CD14-positive monocyte (primary cell): Measurements from ENCODE around the gene AMELY. TPM values are rescaled to one million over a fixed set of nuclear protein-coding genes. Genes with fewer than 3 reads are reported as not detected.

Source experiments
- DNase-seq, 3 donors: peaks; one replicate each; pipeline ENCODE4 v3.0.0-alpha.2; 2011 to 2022
- H2AFZ ChIP-seq: 2 replicates; pipeline ENCODE4 v1.6.0; 2012; ENCODE audit warnings: mild to moderate bottlenecking, low read depth, low read length, inconsistent platforms; ENCODE audit not compliant: insufficient read depth, poor library complexity, severe bottlenecking
- H3K27ac ChIP-seq, 2 donors: 1 replicate in 1 of 2; 2 replicates in 1 of 2; pipeline ENCODE4 v1.5.1; 2012 to 2013; ENCODE audit warnings: low read length in 2 of 2, control low read depth in 1 of 2, inconsistent platforms in 1 of 2, low read depth in 1 of 2, mild to moderate bottlenecking in 1 of 2
- H3K27me3 ChIP-seq, 2 donors: one replicate each; pipeline versions ENCODE4 v1.6.0 to v1.6.1; 2011 to 2013; ENCODE audit warnings: low read length in 2 of 2; ENCODE audit not compliant: control insufficient read depth in 2 of 2, insufficient read depth in 2 of 2
- H3K36me3 ChIP-seq, 2 donors: replicated peaks in 1 of 2; 1 replicate in 1 of 2; 2 replicates in 1 of 2; pipeline versions ENCODE4 v1.5.1 to v1.6.1; 2012 to 2013; ENCODE audit warnings: low read length in 2 of 2, control low read depth in 1 of 2, inconsistent platforms in 1 of 2, mild to moderate bottlenecking in 1 of 2; ENCODE audit not compliant: insufficient read depth in 2 of 2, control insufficient read depth in 1 of 2
- H3K4me1 ChIP-seq, 2 donors: 1 replicate in 1 of 2; 2 replicates in 1 of 2; pipeline versions ENCODE4 v1.5.1 to v1.6.1; 2012 to 2013; ENCODE audit warnings: low read length in 2 of 2, control low read depth in 1 of 2, inconsistent platforms in 1 of 2, mild to moderate bottlenecking in 1 of 2, moderate library complexity in 1 of 2; ENCODE audit not compliant: insufficient read depth in 2 of 2, control insufficient read depth in 1 of 2
- H3K4me2 ChIP-seq: replicated peaks from 2 replicates; pipeline ENCODE3; 2012; ENCODE audit warnings: low read length, moderate library complexity, mild to moderate bottlenecking; ENCODE audit not compliant: poor library complexity, severe bottlenecking; ENCODE audit errors: extremely low read depth
- H3K4me3 ChIP-seq, 3 experiments: fragments of 200-600 bp in 1 of 3; sonication (generic) in 1 of 3; replicated peaks in 1 of 3; 1 replicate in 2 of 3; 2 replicates in 1 of 3; pipeline ENCODE4 v1.5.1; 2011 to 2013; ENCODE audit warnings: low read length in 3 of 3, mild to moderate bottlenecking in 3 of 3, control low read depth in 2 of 3, low read depth in 2 of 3, inconsistent platforms in 1 of 3, moderate library complexity in 1 of 3
- H3K79me2 ChIP-seq: 2 replicates; pipeline ENCODE4 v1.6.0; 2012; ENCODE audit warnings: mild to moderate bottlenecking, control low read depth, inconsistent platforms, low read length, moderate library complexity; ENCODE audit not compliant: insufficient read depth
- H3K9ac ChIP-seq: 2 replicates; pipeline ENCODE4 v1.6.0; 2017; ENCODE audit warnings: low read length, mild to moderate bottlenecking; ENCODE audit not compliant: insufficient read depth, poor library complexity, severe bottlenecking
- H3K9me3 ChIP-seq, 2 donors: replicated peaks in 1 of 2; 1 replicate in 1 of 2; 2 replicates in 1 of 2; pipeline versions ENCODE4 v1.5.1 to v1.6.1; 2012 to 2013; ENCODE audit warnings: low read length in 2 of 2, control low read depth in 1 of 2; ENCODE audit not compliant: control insufficient read depth in 1 of 2, insufficient read depth in 1 of 2
- H4K20me1 ChIP-seq: 2 replicates; pipeline ENCODE4 v1.6.0; 2012; ENCODE audit warnings: mild to moderate bottlenecking, low read length, control low read depth, moderate library complexity; ENCODE audit not compliant: insufficient read depth
- H3K27ac Mint-ChIP-seq, 7 donors: one replicate each; pipeline ENCODE4 v1.8.0; 2020; ENCODE audit warnings: mild to moderate bottlenecking in 7 of 7, mixed read lengths in 7 of 7, moderate library complexity in 6 of 7, inconsistent platforms in 2 of 7
- H3K27me3 Mint-ChIP-seq, 3 donors: one replicate each; pipeline ENCODE4 v1.8.0; 2021 to 2022; ENCODE audit warnings: low read depth in 3 of 3, mild to moderate bottlenecking in 3 of 3, mixed read lengths in 3 of 3, moderate library complexity in 3 of 3, inconsistent platforms in 1 of 3
- H3K36me3 Mint-ChIP-seq, 2 donors: one replicate each; pipeline ENCODE4 v1.8.0; 2020; ENCODE audit warnings: mixed read lengths in 2 of 2, inconsistent platforms in 1 of 2, mild to moderate bottlenecking in 1 of 2
- H3K4me1 Mint-ChIP-seq: one replicate; pipeline ENCODE4 v1.8.0; 2020; ENCODE audit warnings: mild to moderate bottlenecking, mixed read lengths
- H3K4me3 Mint-ChIP-seq, 2 donors: one replicate each; pipeline ENCODE4 v1.8.0; 2020; ENCODE audit warnings: mild to moderate bottlenecking in 2 of 2, mixed read lengths in 2 of 2, moderate library complexity in 1 of 2
- H3K9me3 Mint-ChIP-seq, 7 donors: one replicate each; pipeline ENCODE4 v1.8.0; 2020 to 2022; ENCODE audit warnings: mixed read lengths in 7 of 7, mild to moderate bottlenecking in 6 of 7, moderate library complexity in 6 of 7, inconsistent platforms in 2 of 7
- WGBS: methylation state at CpG from one replicate; pipeline ENCODE4 v1.1.5; 2013; ENCODE audit warnings: missing lambda C conversion rate; ENCODE audit not compliant: insufficient coverage; 5-methylcytosine and 5-hydroxymethylcytosine counted together
- intact Hi-C, 2 donors: fragments of 100-400 bp; cut with micrococcal nuclease; formaldehyde crosslinking; loops; one replicate each; pipeline versions ENCODE4 v1.15.0 to v1.15.1; 2023
- polyA plus RNA-seq, 3 donors: library from polyadenylated mRNA; depleted of rRNA in 1 of 3; unstranded in 2 of 3; stranded (reverse) in 1 of 3; fragments of 300-500 nt in 2 of 3; fragments of >200 nt in 1 of 3; fragmentation: Illumina TruSeq in 2 of 3; gene quantifications; 1 replicate in 2 of 3; 2 replicates in 1 of 3; pipeline ENCODE4 v1.2.3, GENCODE V29; 2012 to 2021
- TF ChIP-seq, protein P1 (sequence below): fragments of 200-600 bp; IDR thresholded peaks from one replicate; pipeline ENCODE4 v1.8.0; 2022; ENCODE audit warnings: antibody characterized with exemption, mild to moderate bottlenecking

AMELY gene
- polyA plus RNA-seq, 3 donors: not detected

DNA sequence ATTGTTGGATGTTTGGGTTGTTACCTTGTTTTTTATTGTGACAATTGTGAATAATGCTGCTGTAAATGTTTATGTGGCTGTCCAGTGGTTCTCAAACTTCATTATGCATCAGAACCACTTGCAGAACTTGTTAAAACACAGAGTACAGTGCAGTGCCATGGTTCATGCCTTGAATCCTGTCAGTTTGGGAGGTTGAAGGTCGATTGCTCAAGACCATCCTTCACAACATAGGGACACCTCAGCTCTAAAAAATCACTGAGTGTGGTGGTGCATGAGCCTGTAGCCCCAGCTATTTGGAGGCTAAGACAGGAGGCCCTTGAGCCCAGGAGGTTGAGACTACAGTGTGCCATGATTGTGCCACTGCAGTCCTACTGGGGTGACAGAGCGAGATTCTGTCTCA, 23.9 kb upstream of the AMELY start:
- Mint-ChIP-seq H3K36me3 (no peaks in the 10 kb centered on the region), H3K27ac (no peak overlapping the region), H3K4me3 (no peak overlapping the region), H3K27me3 (peaks cover 0 to 4% (median 0%) of the 10 kb centered on the region in 3 donors), H3K9me3 (peaks cover 0 to 3% (median 0%) of the 10 kb centered on the region in 7 donors), H3K4me1 (no peaks in the 10 kb centered on the region)
- no peaks in the 10 kb centered on the region for H3K9me3 ChIP-seq
- H2AFZ ChIP-seq: no peak overlapping the region
- H3K27ac ChIP-seq: no peak overlapping the region
- H3K79me2 ChIP-seq: no peaks in the 10 kb centered on the region
- no peak overlapping the region for H3K4me2 ChIP-seq
- no peaks in the 10 kb centered on the region for H3K4me1 ChIP-seq
- H3K4me3 ChIP-seq: no peak overlapping the region
- no peak for DNase-seq
- H3K27me3 ChIP-seq: no peaks in the 10 kb centered on the region
- intact Hi-C loops: no loop called here
- TF ChIP-seq, protein P1, sequence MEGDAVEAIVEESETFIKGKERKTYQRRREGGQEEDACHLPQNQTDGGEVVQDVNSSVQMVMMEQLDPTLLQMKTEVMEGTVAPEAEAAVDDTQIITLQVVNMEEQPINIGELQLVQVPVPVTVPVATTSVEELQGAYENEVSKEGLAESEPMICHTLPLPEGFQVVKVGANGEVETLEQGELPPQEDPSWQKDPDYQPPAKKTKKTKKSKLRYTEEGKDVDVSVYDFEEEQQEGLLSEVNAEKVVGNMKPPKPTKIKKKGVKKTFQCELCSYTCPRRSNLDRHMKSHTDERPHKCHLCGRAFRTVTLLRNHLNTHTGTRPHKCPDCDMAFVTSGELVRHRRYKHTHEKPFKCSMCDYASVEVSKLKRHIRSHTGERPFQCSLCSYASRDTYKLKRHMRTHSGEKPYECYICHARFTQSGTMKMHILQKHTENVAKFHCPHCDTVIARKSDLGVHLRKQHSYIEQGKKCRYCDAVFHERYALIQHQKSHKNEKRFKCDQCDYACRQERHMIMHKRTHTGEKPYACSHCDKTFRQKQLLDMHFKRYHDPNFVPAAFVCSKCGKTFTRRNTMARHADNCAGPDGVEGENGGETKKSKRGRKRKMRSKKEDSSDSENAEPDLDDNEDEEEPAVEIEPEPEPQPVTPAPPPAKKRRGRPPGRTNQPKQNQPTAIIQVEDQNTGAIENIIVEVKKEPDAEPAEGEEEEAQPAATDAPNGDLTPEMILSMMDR: no peak
- H3K36me3 ChIP-seq: no peaks in the 10 kb centered on the region
- WGBS: no CpG with 5 or more reads among the region's 2 CpGs
- no peak overlapping the region for H3K9ac ChIP-seq
- H4K20me1 ChIP-seq: no peaks in the 10 kb centered on the region

DNA sequence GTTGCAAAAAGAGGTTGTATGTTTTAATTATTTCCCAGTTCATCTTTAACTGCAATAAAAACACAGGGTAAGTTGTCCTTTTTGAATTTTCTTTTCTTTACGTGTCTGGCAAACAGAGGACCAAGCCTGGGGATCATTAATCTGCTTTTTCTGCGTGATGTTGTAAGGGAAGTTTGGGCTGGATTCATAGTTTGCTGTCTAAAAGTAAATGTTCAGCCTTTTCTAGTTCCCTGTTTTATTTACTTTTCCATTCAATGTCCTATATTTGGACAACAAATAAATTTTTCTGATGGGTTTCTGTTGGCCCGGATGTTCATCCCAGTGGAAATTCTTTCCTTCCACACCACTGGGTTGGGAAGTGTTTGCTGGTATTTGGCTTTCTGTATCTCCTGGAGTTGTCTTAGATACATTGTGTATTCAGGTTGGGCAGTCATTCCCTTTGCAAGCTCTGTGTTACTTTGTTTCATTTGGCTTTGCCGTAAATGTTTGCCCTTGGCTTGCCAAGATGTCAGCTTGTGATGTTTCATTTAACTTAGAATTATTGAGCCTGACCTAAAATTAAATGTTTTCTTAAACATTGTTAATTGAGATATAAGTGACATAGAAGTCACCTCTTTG, 20.3 kb upstream of the AMELY start:
- Histone ChIP-seq H3K4me1 (no peaks in the 10 kb centered on the region), H3K4me3 (no peak overlapping the region), H3K9me3 (no peaks in the 10 kb centered on the region), H2AFZ (no peak overlapping the region), H3K4me2 (no peak overlapping the region), H3K79me2 (no peaks in the 10 kb centered on the region), H3K36me3 (no peaks in the 10 kb centered on the region), H3K27me3 (no peaks in the 10 kb centered on the region), H3K9ac (no peak overlapping the region), H3K27ac (no peak overlapping the region), H4K20me1 (no peaks in the 10 kb centered on the region)
- Mint-ChIP-seq H3K27ac (no peak overlapping the region), H3K4me3 (no peak overlapping the region), H3K9me3 (peaks cover 0 to 3% (median 0%) of the 10 kb centered on the region in 7 donors), H3K27me3 (peaks cover 0 to 4% (median 0%) of the 10 kb centered on the region in 3 donors), H3K4me1 (no peaks in the 10 kb centered on the region), H3K36me3 (no peaks in the 10 kb centered on the region)
- intact Hi-C loops: no loop called here
- no CpG with 5 or more reads among the region's 4 CpGs for WGBS
- DNase-seq: no peak
- TF ChIP-seq, protein P1: no peak
